Subcutaneous abdominal adipose tissue (tissue), 5 donors: Measurements from ENCODE around the gene RAD23A.
A peak's percentile ranks its signal among the peaks of the same experiment; 100 is the strongest.

ENCODE experiments used
- H3K27ac ChIP-seq: one replicate; pipeline ENCODE4 v1.7.0; 2013; ENCODE audit warnings: low read depth, mild to moderate bottlenecking, inconsistent platforms, low read length, moderate library complexity
- H3K27me3 ChIP-seq, 5 donors: one replicate each; pipeline ENCODE4 v1.7.0; 2013; ENCODE audit warnings: low read length in 5 of 5, inconsistent platforms in 1 of 5; ENCODE audit not compliant: control insufficient read depth in 5 of 5, insufficient read depth in 4 of 5
- H3K36me3 ChIP-seq, 5 donors: one replicate each; pipeline ENCODE4 v1.7.0; 2013; ENCODE audit warnings: low read length in 5 of 5; ENCODE audit not compliant: control insufficient read depth in 5 of 5, insufficient read depth in 5 of 5
- H3K4me1 ChIP-seq, 5 donors: one replicate each; pipeline ENCODE4 v1.7.0; 2013; ENCODE audit warnings: low read length in 5 of 5, mild to moderate bottlenecking in 3 of 5, moderate library complexity in 1 of 5; ENCODE audit not compliant: control insufficient read depth in 5 of 5, insufficient read depth in 5 of 5
- H3K4me3 ChIP-seq, 5 donors: one replicate each; pipeline ENCODE4 v1.7.0; 2013; ENCODE audit warnings: low read length in 5 of 5, low read depth in 1 of 5
- H3K9ac ChIP-seq, 5 donors: one replicate each; pipeline ENCODE4 v1.7.0; 2013; ENCODE audit warnings: low read length in 5 of 5, mild to moderate bottlenecking in 4 of 5, moderate library complexity in 3 of 5
- H3K9me3 ChIP-seq, 5 donors: one replicate each; pipeline ENCODE4 v1.7.0; 2013; ENCODE audit warnings: low read length in 5 of 5; ENCODE audit not compliant: control insufficient read depth in 5 of 5
- donor health status: healthy.
- donor health status: healthy.
- donor health status: healthy.
- donor health status: healthy.
- donor health status: healthy.

The RAD23A gene

DNA sequence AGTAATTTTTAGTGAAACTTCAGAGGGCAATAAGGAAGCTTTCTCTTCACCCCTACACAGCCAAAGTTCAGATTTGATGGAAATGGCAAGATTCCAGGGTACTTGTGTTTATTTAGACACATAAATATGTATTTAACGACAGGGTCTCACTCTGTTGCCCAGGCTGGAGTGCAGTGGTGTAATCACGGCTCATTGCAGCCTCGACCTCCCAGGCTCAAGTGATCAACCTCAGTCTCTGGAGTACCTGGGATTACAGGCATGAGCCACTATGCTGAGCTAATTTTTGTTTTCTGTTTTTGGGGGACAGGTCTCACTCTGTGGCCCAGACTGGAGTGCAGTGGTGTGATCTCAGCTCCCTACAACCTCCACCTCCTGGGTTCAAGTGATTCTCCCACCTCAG is 24.6 kb upstream of the RAD23A start:
- peaks cover 0 to 38% (median 30%) of the 10 kb centered on the region in 5 donors for H3K36me3 ChIP-seq
- no peaks in the 10 kb centered on the region for H3K27me3 ChIP-seq
- no peaks in the 10 kb centered on the region for H3K9me3 ChIP-seq
- no peak overlapping the region for H3K4me3 ChIP-seq
- no peak overlapping the region for H3K9ac ChIP-seq
- peaks cover 0 to 14% (median 8%) of the 10 kb centered on the region in 5 donors for H3K4me1 ChIP-seq
- H3K27ac ChIP-seq = no peak overlapping the region

DNA sequence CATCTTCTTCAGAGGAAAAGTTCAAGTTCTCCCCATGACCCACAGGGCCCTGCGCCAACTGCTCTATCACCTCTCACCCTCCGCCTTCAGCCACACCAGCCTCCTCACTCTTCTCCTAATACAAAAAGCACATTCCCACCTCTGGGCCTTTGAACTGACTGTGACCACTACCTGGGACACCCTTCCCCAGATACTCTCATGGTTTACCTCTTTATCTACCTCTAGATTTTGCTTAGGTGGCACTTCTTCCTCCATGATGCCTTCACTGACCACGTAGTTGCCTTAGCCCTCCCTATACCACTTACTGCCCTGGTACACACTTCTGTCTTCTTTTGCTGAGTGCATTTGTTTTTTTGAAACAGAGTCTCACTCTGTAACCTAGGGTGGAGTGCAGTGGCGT is 22.7 kb upstream of the RAD23A start:
- Histone ChIP-seq H3K4me3 (no peak overlapping the region), H3K27me3 (no peaks in the 10 kb centered on the region), H3K4me1 (peaks cover 0 to 14% (median 8%) of the 10 kb centered on the region in 5 donors), H3K9ac (no peak overlapping the region), H3K9me3 (no peaks in the 10 kb centered on the region), H3K36me3 (peaks cover 0 to 53% (median 42%) of the 10 kb centered on the region in 5 donors), H3K27ac (no peak overlapping the region)

DNA sequence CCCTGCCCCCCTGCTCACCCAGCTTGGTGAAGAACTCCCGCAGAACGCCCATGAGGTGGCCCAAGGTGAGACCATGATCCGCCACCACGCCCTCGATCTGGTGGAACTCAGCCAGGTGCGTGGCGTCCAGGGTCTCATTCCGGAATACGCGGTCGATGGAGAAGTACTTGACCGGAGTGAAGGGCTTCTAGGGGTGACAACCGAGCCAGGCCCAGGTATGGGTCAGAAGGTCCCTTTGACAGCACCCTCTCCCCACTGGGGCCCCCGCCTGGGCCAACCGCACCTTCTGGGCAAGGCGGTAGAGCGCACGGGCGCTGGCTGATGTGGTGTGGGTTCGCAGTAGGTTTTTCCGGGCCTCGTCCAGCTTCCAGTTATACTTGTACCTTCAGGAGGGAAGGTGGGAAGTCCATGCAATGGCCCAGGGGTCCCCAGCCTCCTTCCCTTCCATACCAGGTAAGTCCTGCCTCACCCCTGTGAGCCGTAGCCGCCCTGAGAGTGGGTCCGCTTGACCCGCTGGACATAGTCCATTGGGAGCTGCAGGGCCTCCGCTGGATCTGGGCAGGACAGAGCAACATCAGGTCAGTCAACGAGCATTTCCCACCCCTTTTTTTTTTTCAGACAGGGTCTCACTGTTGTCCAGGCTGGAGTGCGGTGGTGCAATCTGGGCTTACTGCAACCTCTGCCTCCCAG is 20.9 kb upstream of the RAD23A start:
- no peak overlapping the region for H3K4me3 ChIP-seq
- H3K9ac ChIP-seq = no peak overlapping the region
- peaks cover 3 to 71% (median 58%) of the 10 kb centered on the region in 5 donors for H3K36me3 ChIP-seq
- H3K27me3 ChIP-seq = no peaks in the 10 kb centered on the region
- no peaks in the 10 kb centered on the region for H3K9me3 ChIP-seq
- no peak overlapping the region for H3K27ac ChIP-seq
- peaks cover 0 to 7% (median 0%) of the 10 kb centered on the region in 5 donors for H3K4me1 ChIP-seq

DNA sequence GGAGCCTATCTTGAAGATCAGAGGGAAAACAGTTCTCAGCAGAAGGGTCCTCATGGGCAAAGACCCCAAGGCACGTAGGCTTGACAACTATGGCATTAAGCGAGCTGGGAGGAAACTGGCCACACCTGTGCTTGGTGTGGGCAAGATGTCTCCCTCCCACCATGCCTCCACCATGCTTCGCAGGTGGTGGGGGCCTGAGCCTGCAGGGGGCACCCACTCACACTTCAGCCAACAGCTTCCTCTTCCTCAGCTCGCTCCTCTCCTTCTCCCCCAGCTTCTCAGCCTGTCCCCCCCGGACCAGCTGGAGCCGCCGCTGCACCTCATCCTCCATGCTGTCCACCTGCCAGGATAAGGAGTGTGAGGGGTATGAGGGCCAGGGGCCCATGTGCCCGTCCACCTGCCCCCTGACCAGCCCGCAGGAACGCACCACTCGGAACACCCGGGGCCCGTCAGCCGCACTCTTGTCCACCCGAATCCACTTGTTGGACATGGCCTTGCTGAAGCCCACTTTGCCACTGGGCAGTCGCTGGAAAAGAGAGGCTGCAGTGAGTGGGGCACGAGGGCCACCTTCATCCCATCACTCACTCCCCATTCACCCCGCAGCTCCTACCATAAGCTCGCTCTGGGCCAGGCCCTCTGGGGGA is 15.5 kb upstream of the RAD23A start:
- H3K9ac ChIP-seq = no peak overlapping the region
- no peak overlapping the region for H3K27ac ChIP-seq
- no peaks in the 10 kb centered on the region for H3K27me3 ChIP-seq
- H3K36me3 ChIP-seq = peaks cover 3 to 53% (median 38%) of the 10 kb centered on the region in 5 donors
- H3K9me3 ChIP-seq = no peaks in the 10 kb centered on the region
- H3K4me1 ChIP-seq = peaks cover 10 to 23% (median 19%) of the 10 kb centered on the region in 5 donors
- H3K4me3 ChIP-seq = no peak overlapping the region

DNA sequence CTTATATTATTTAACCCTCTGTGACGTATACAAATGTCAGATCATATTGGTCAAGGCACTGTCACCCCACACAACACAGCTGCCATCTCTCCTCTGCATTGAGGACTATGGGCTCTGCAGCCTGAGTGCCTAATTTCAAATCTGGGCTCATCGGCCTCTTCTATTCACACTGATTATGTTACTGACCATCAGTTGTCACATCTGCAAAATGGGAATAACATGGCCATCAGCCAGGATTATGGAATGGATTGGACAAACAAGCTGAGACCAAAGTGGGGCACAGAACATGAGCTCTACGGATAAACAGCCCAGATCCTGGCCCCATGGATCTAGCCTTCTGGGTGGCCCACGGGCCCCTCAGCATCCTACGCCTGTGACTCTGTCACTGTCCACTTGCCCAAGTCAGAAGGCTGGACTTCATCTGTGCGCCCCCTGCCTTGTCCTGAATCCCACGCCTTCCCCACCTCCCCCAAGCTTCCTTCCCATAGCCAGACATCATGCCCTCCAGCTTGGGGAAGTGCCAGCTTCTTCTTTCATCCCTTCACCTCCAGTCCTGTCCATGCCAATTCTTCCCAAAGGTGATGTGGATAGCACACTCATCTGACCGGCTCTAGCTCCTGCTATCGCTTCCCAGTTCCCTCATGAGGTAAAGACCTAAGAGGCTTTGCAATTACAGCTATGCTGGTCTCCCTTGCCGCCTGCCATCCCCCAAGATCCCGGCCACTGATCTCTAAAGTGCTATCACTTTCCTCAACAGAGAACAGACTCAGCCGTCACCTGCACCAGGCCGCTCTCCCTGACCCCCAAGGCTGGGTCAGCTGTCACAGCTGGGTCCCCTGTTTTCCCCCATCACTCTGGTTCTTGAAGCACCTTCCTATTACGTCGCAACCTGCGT is 13.0 kb upstream of the RAD23A start:
- peak overlapping the region; percentile 80 to 94 (median 87) for H3K9ac ChIP-seq
- no peaks in the 10 kb centered on the region for H3K27me3 ChIP-seq
- H3K4me3 ChIP-seq = peak overlapping the region; percentile 93 to 100 (median 99)
- H3K36me3 ChIP-seq = peaks cover 3 to 32% (median 25%) of the 10 kb centered on the region in 5 donors
- no peaks in the 10 kb centered on the region for H3K9me3 ChIP-seq
- H3K27ac ChIP-seq = peak overlapping the region; percentile 74
- H3K4me1 ChIP-seq = peaks cover 10 to 27% (median 23%) of the 10 kb centered on the region in 5 donors

DNA sequence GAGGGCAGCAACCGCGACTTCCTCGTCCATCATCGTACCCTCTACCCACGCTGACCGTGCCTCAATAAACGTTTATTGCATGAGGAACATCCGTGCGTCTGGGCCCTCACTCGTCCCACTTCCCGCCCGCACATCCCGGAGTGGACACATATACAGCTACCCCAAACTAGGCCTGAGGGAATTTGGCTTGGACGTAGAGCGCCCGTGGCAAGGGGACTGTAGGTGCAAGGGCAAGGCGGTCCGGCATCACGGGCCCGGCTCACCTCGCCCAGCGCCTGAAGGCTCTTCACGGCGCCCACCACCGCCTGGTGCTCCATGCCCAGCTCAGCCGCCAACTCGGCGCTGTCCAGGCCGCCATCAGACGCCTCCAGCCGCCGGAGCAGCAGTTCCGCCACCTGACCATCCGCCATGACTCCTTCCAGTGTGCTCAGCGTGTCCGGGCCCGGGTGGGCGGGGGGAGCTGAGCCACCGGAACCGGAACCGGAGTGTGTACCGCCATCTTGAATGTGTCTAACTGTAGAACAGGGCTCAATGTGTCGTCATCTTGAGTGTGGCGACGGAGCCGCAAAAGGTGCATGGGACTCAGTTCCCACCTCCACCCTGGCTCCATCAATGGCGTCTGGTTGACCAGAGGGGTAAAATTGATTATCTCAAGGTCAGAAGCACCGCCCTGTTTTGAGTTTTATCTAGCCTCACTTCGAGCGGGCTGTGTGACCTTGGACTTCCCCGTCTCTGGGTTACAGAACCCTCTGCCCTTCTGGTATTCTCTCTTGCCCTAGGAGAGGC is 12.2 kb upstream of the RAD23A start, which contains the start of gene FARSA:
Gene FARSA, minus strand, starts transcription at position 425 of the 786 bp plus-strand sequence. Its CDS starts 15 bp downstream, at position 410.
- H3K4me3 ChIP-seq = peak within 1 kb of the TSS; percentile 93 to 100 (median 99)
- H3K36me3 ChIP-seq = peaks cover 3 to 24% (median 20%) of the 10 kb centered on the region in 5 donors
- H3K4me1 ChIP-seq = peaks cover 10 to 33% (median 27%) of the 10 kb centered on the region in 5 donors

DNA sequence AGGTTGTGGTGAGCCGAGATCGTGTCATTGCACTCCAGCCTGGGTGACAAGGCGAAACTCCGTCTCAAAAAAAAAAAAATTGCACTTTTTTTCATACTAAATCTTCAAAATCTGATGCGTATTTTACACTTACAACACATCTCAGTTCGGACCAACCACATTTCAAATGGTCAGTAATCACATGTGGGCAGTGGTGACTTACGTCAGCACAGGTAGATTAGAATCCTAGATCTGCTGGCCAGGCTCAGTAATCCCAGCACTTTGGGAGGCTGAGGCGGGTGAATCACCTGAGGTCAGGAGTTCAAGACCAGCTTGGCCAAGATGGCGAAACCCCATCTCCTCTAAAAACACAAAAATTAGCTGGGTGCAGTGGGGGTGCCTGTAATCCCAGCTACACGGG is 10.6 kb upstream of the RAD23A start:
- Histone ChIP-seq H3K36me3 (peaks cover 0 to 13% (median 10%) of the 10 kb centered on the region in 5 donors), H3K27ac (no peak overlapping the region), H3K4me3 (no peak overlapping the region), H3K4me1 (peaks cover 13 to 49% (median 41%) of the 10 kb centered on the region in 5 donors), H3K9ac (no peak overlapping the region), H3K9me3 (no peaks in the 10 kb centered on the region), H3K27me3 (no peaks in the 10 kb centered on the region)

More for the DNA sequence above, 12.2 kb upstream of the RAD23A start, which contains the start of gene FARSA:
- Histone ChIP-seq H3K9ac (peak within 1 kb of the TSS; percentile 80 to 94 (median 87)), H3K27ac (peak within 1 kb of the TSS; percentile 74), H3K9me3 (no peaks in the 10 kb centered on the region), H3K27me3 (no peaks in the 10 kb centered on the region)

DNA sequence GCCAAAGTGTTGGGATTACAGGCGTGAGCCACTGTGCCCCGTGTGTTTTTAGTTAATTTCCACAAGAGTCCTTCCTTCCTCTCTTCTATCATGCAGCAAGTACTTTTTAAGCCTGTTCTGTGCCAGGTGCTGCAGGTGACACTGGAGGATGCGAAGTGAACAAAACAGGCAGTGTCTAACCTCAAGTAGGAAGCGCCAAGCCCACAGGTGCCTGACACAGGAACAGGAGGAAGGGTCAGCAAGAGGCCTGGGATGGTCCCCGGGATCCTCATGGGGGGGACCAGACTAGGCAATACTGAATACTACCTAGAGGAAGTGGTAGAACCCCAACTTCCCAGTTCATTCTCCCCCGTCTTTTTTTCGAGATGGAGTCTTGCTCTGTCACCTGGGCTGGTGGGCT is 9.1 kb upstream of the RAD23A start:
- Histone ChIP-seq H3K27me3 (no peaks in the 10 kb centered on the region), H3K4me1 (peaks cover 16 to 61% (median 51%) of the 10 kb centered on the region in 5 donors), H3K4me3 (no peak overlapping the region), H3K27ac (no peak overlapping the region), H3K36me3 (peaks cover 0 to 23% (median 18%) of the 10 kb centered on the region in 5 donors), H3K9me3 (no peaks in the 10 kb centered on the region), H3K9ac (no peak overlapping the region)
